K562 (cell line): Measurements from ENCODE around the gene RBM7.

Experiments used
- GTF2A2 ChIP-seq: IDR thresholded peaks from 2 replicates; pipeline ENCODE4 v1.6.1; 2016; ENCODE audit warnings: mild to moderate bottlenecking, missing genetic modification characterization, missing compliant biosample characterization
- KDM2B ChIP-seq: fragments of 250-450 bp; sonication (Bioruptor Pico); IDR thresholded peaks from 2 replicates; pipeline ENCODE4 v1.8.0; 2021; ENCODE audit warnings: mild to moderate bottlenecking, moderate library complexity
- MAFK ChIP-seq: IDR thresholded peaks from 2 replicates; pipeline ENCODE4 v1.6.1; 2011; ENCODE audit warnings: low read length, improper control_type of control experiment
- PHF21A ChIP-seq: fragments of 450-650 bp; IDR thresholded peaks from 2 replicates; pipeline ENCODE4 v1.6.1; 2017; ENCODE audit warnings: low read depth, borderline replicate concordance
- ZEB2 ChIP-seq: fragments of 450-650 bp; IDR thresholded peaks from 2 replicates; pipeline ENCODE4 v1.6.1; 2016

DNA sequence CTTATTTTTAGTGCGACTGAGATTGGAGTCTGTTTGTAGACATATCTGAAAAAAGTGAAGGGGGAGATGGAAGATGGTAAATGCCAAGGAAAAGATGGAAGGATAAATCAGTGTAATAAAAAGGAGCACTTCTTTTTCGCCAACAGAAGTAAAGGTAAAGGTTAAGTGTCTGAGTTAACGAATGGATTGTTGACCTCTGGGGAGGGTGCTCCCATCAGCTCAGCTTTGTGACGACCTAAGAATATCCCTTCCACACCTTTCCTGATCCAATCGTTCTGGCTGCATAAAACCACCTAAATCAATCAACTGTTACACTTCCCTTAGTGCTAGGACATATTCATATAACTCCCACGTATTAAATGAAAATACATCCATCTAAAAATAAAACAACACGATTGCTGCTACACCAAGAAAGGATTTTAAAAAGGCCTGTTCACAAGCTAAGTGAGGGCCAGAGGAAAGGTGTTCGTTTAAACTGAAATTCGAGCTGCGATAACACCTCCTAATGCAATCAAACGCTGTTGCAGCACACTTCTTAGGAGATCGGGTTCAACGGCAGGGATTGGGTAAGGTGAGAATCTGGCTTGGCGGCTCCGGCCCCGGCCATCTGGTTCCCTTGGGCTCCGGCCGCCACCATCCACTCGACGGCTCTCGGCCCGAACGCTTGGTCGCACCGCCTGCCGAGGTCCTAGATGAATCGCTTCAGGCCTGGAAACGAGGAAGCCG lies 813 bp upstream of the RBM7 start:
- TF ChIP-seq KDM2B (no peak), PHF21A (no peak), GTF2A2 (no peak), ZEB2 (no peak), MAFK (no peak)
